Measurements from ENCODE around the gene EFCAB11. TPM values are rescaled to one million over a fixed set of nuclear protein-coding genes. Genes with fewer than 3 reads are reported as not detected.
A peak's percentile ranks its signal among the peaks of the same experiment; 100 is the strongest.

Gene EFCAB11
- total and polyA plus RNA-seq, 2 donors (not counting 3 experiments of a cell fraction or from before 2014, with no cell fraction given): 2.8 to 6.3 TPM

- H3K4me3 ChIP-seq (replicated peaks in 1 of 3; ENCODE audit: insufficient read depth in 1 of 3, low read depth in 1 of 3, low read length in 3 of 3): no peak overlapping the region
- FAIRE-seq (peak; percentile 4), DNase-seq (ENCODE audit: low read depth, low spot score) (no peak)
- no peak overlapping the region for H2AFZ ChIP-seq (ENCODE audit: low read depth, low read length)
- dilution Hi-C loops (cut with MboI; ENCODE audit: extremely low pct_ligation_motif_present, low sequenced_read_pairs): no loop called here
- no peaks in the 10 kb centered on the region for H3K9me3 ChIP-seq (replicated peaks; ENCODE audit: control insufficient read depth, insufficient read depth, low read length)
- H3K9ac ChIP-seq (replicated peaks; ENCODE audit: extremely low read depth, insufficient read depth, low read length): no peak overlapping the region
- intact Hi-C loops (cut with micrococcal nuclease): no loop called here
- peaks cover 2 to 19% of the 10 kb centered on the region in 2 experiments for H3K36me3 ChIP-seq (ENCODE audit: control insufficient read depth in 2 of 2, extremely low read depth in 1 of 2, insufficient read depth in 2 of 2, low read length in 2 of 2)
- no peaks in the 10 kb centered on the region for H3K9me1 ChIP-seq (replicated peaks; ENCODE audit: control insufficient read depth, extremely low read depth, insufficient read depth, low read length)
- H3K4me2 ChIP-seq (ENCODE audit: insufficient read depth, low read length): no peak overlapping the region
- CTCF ChIA-PET: interaction anchor here (0.6 to 8.6 kb wide), 2 partner anchors 11 to 536 kb away, joined by 3 to 90 read pairs; no protein-coding TSS in a partner anchor
- no peaks in the 10 kb centered on the region for H3K27me3 ChIP-seq (ENCODE audit: control insufficient read depth in 2 of 2, insufficient read depth in 2 of 2, low read length in 2 of 2)
- no peak overlapping the region for H3K27ac ChIP-seq (ENCODE audit: insufficient read depth, low read depth, low read length)
- H4K20me1 ChIP-seq (replicated peaks; ENCODE audit: control insufficient read depth, extremely low read depth, insufficient read depth, low read length): no peaks in the 10 kb centered on the region
- H3K79me2 ChIP-seq (ENCODE audit: control insufficient read depth, insufficient read depth, low read length): peaks cover 80% of the 10 kb centered on the region
- BruUV-seq (replicated peaks): no TSS peak
- POLR2A ChIA-PET: no interaction called here
- H3K4me1 ChIP-seq (ENCODE audit: control insufficient read depth, extremely low read depth, insufficient read depth, low read length): peaks cover 24% of the 10 kb centered on the region
- TF ChIP-seq FOS (IDR thresholded peaks at IDR 0.05; ENCODE audit: borderline replicate concordance, insufficient read depth, low read length): no peak
- TF ChIP-seq GATA2 (IDR thresholded peaks at IDR 0.05; ENCODE audit: insufficient read depth, insufficient read length, low read depth, low read length): no peak
- no peak for TF ChIP-seq JUN (IDR thresholded peaks at IDR 0.05; ENCODE audit: borderline replicate concordance, insufficient read depth, insufficient read length, low read depth)
- no peak for TF ChIP-seq EZH2 (IDR thresholded peaks at IDR 0.05; ENCODE audit: borderline replicate concordance, low read depth, low read length, severe bottlenecking)
- no peak for TF ChIP-seq CTCF (IDR thresholded peaks at IDR 0.05; ENCODE audit: extremely low read depth in 1 of 2, insufficient read depth in 1 of 2, low read depth in 1 of 2, low read length in 2 of 2)
- TF ChIP-seq POLR2A (IDR thresholded peaks at IDR 0.05; ENCODE audit: low read depth, low read length): no peak
- TF ChIP-seq POLR2AphosphoS5 (IDR thresholded peaks at IDR 0.05; ENCODE audit: insufficient read depth, low read depth, low read length): no peak
- no peak for TF ChIP-seq MAX (IDR thresholded peaks at IDR 0.05; ENCODE audit: insufficient read depth, insufficient read length)
- TF ChIP-seq MYC (IDR thresholded peaks at IDR 0.05; ENCODE audit: low read depth, low read length): no peak
Measured at GRCh38 chr14:89960914-89961313, 6.4 kb upstream of the EFCAB11 start.

Data from endothelial cell of umbilical vein (primary cell).